Subcutaneous abdominal adipose tissue (tissue), 5 donors: Measurements from ENCODE around the gene ACO2.
A peak's percentile ranks its signal among the peaks of the same experiment; 100 is the strongest.
"Not testable (repeated sequence)": the region's sequence is repeated elsewhere in the genome, so short reads cannot be mapped to it uniquely, and the experiment has no call there.

Experiments used
- H3K27ac ChIP-seq: one replicate; pipeline ENCODE4 v1.7.0; 2013; ENCODE audit warnings: low read depth, mild to moderate bottlenecking, inconsistent platforms, low read length, moderate library complexity
- H3K27me3 ChIP-seq, 5 donors: one replicate each; pipeline ENCODE4 v1.7.0; 2013; ENCODE audit warnings: low read length in 5 of 5, inconsistent platforms in 1 of 5; ENCODE audit not compliant: control insufficient read depth in 5 of 5, insufficient read depth in 4 of 5
- H3K36me3 ChIP-seq, 5 donors: one replicate each; pipeline ENCODE4 v1.7.0; 2013; ENCODE audit warnings: low read length in 5 of 5; ENCODE audit not compliant: control insufficient read depth in 5 of 5, insufficient read depth in 5 of 5
- H3K4me1 ChIP-seq, 5 donors: one replicate each; pipeline ENCODE4 v1.7.0; 2013; ENCODE audit warnings: low read length in 5 of 5, mild to moderate bottlenecking in 3 of 5, moderate library complexity in 1 of 5; ENCODE audit not compliant: control insufficient read depth in 5 of 5, insufficient read depth in 5 of 5
- H3K4me3 ChIP-seq, 5 donors: one replicate each; pipeline ENCODE4 v1.7.0; 2013; ENCODE audit warnings: low read length in 5 of 5, low read depth in 1 of 5
- H3K9ac ChIP-seq, 5 donors: one replicate each; pipeline ENCODE4 v1.7.0; 2013; ENCODE audit warnings: low read length in 5 of 5, mild to moderate bottlenecking in 4 of 5, moderate library complexity in 3 of 5
- H3K9me3 ChIP-seq, 5 donors: one replicate each; pipeline ENCODE4 v1.7.0; 2013; ENCODE audit warnings: low read length in 5 of 5; ENCODE audit not compliant: control insufficient read depth in 5 of 5
- donor health status: healthy.
- donor health status: healthy.
- donor health status: healthy.
- donor health status: healthy.
- donor health status: healthy.

The ACO2 gene

GRCh38 chr22:41468381-41469217 lies at the start of gene ACO2, which contains the start of gene PHF5A:
Gene ACO2, plus strand, starts transcription at chr22:41469117. Its CDS starts 30 bp downstream, at chr22:41469147.
Gene PHF5A, minus strand, starts transcription at chr22:41468692. Its CDS starts 39 bp downstream, at chr22:41468653.
- Histone ChIP-seq H3K27me3 (no peaks in the 10 kb centered on the region), H3K9me3 (no peaks in the 10 kb centered on the region), H3K36me3 (peaks cover 26 to 46% (median 38%) of the 10 kb centered on the region in 5 donors), H3K27ac (peak within 1 kb of the TSS; percentile 95), H3K4me3 (peak within 1 kb of the TSS; percentile 84 to 99 (median 89)), H3K4me1 (peaks cover 6 to 51% (median 27%) of the 10 kb centered on the region in 5 donors), H3K9ac (peak within 1 kb of the TSS; percentile 75 to 98 (median 85))

GRCh38 chr22:41425660-41426365 lies 43.1 kb upstream of the ACO2 start:
- Histone ChIP-seq H3K4me3 (no peak overlapping the region), H3K27me3 (no peaks in the 10 kb centered on the region), H3K9me3 (no peaks in the 10 kb centered on the region), H3K9ac (no peak overlapping the region), H3K36me3 (peaks cover 0 to 42% (median 17%) of the 10 kb centered on the region in 5 donors), H3K27ac (no peak overlapping the region), H3K4me1 (peaks cover 0 to 4% (median 0%) of the 10 kb centered on the region in 5 donors)

GRCh38 chr22:41429232-41429950 lies 39.5 kb upstream of the ACO2 start:
- no peak overlapping the region for H3K4me3 ChIP-seq
- H3K27me3 ChIP-seq, result no peaks in the 10 kb centered on the region
- H3K4me1 ChIP-seq, result peaks cover 0 to 24% (median 13%) of the 10 kb centered on the region in 5 donors
- H3K9ac ChIP-seq, result no peak overlapping the region
- peaks cover 0 to 54% (median 26%) of the 10 kb centered on the region in 5 donors for H3K36me3 ChIP-seq
- peak overlapping the region; percentile 6 for H3K27ac ChIP-seq
- H3K9me3 ChIP-seq, result no peaks in the 10 kb centered on the region

- peaks cover 0 to 56% (median 28%) of the 10 kb centered on the region in 5 donors for H3K36me3 ChIP-seq
- H3K27ac ChIP-seq, result peak overlapping the region; percentile 6
- no peaks in the 10 kb centered on the region for H3K27me3 ChIP-seq
These were observed 39.0 kb upstream of the ACO2 start for GRCh38 chr22:41429951-41430332.

GRCh38 chr22:41431656-41432055 lies 37.3 kb upstream of the ACO2 start:
- Histone ChIP-seq H3K9me3 (no peaks in the 10 kb centered on the region), H3K4me1 (peaks cover 0 to 45% (median 34%) of the 10 kb centered on the region in 5 donors), H3K4me3 (no peak overlapping the region), H3K9ac (no peak overlapping the region), H3K27me3 (no peaks in the 10 kb centered on the region), H3K36me3 (peaks cover 0 to 62% (median 37%) of the 10 kb centered on the region in 5 donors), H3K27ac (no peak overlapping the region)

More at GRCh38 chr22:41429951-41430332, 39.0 kb upstream of the ACO2 start:
- no peaks in the 10 kb centered on the region for H3K9me3 ChIP-seq
- peaks cover 0 to 30% (median 19%) of the 10 kb centered on the region in 5 donors for H3K4me1 ChIP-seq
- H3K9ac ChIP-seq, result no peak overlapping the region
- no peak overlapping the region for H3K4me3 ChIP-seq

- H3K9me3 ChIP-seq, H3K27me3 ChIP-seq, H3K4me3 ChIP-seq, H3K9ac ChIP-seq, H3K27ac ChIP-seq: not testable (repeated sequence)
- peaks cover 0 to 63% (median 45%) of the 10 kb centered on the region in 5 donors for H3K36me3 ChIP-seq
- H3K4me1 ChIP-seq, result peaks cover 0 to 46% (median 42%) of the 10 kb centered on the region in 5 donors
These were observed 35.4 kb upstream of the ACO2 start for GRCh38 chr22:41433480-41433879.

GRCh38 chr22:41434361-41435003 lies 34.4 kb upstream of the ACO2 start:
- peak overlapping the region in 1 of 5 donors; percentile 20 for H3K9ac ChIP-seq

GRCh38 chr22:41435560-41435959 lies 33.4 kb upstream of the ACO2 start:
- no peaks in the 10 kb centered on the region for H3K9me3 ChIP-seq
- peaks cover 0 to 61% (median 49%) of the 10 kb centered on the region in 5 donors for H3K36me3 ChIP-seq
- peak overlapping the region; percentile 50 for H3K27ac ChIP-seq
- H3K4me3 ChIP-seq, result no peak overlapping the region
- H3K27me3 ChIP-seq, result no peaks in the 10 kb centered on the region
- peaks cover 2 to 67% (median 58%) of the 10 kb centered on the region in 5 donors for H3K4me1 ChIP-seq
- H3K9ac ChIP-seq, result peak overlapping the region in 1 of 5 donors; percentile 59

More at GRCh38 chr22:41434361-41435003, 34.4 kb upstream of the ACO2 start:
- H3K36me3 ChIP-seq, result peaks cover 0 to 61% (median 49%) of the 10 kb centered on the region in 5 donors
- H3K9me3 ChIP-seq, H3K4me3 ChIP-seq, H3K27me3 ChIP-seq: not testable (repeated sequence)
- H3K27ac ChIP-seq, result peak overlapping the region; percentile 41
- H3K4me1 ChIP-seq, result peaks cover 2 to 56% (median 52%) of the 10 kb centered on the region in 5 donors
